Germinal center (tissue), 1 donor: ENCODE results near the gene HOXB5.
A peak's percentile ranks its signal among the peaks of the same experiment; 100 is the strongest.

Source experiments
- DNase-seq: peaks from one replicate; pipeline ENCODE4 v3.0.0; 2012; ENCODE audit warnings: mixed read lengths, low spot score

Gene HOXB5

GRCh38 chr17:48589060-48589830 lies 4.3 kb downstream of the HOXB5 start:
- DNase-seq, result no peak

- no peak for DNase-seq
Measured at GRCh38 chr17:48588528-48588927, 5.1 kb downstream of the HOXB5 start.

GRCh38 chr17:48588074-48588415 lies 5.5 kb downstream of the HOXB5 start:
- DNase-seq, result no peak

GRCh38 chr17:48587276-48588073 lies 6.1 kb downstream of the HOXB5 start:
- DNase-seq, result no peak

- DNase-seq, result peak; percentile 42
Measured at GRCh38 chr17:48586355-48587258, 7.0 kb downstream of the HOXB5 start.

- no peak for DNase-seq
Measured at GRCh38 chr17:48584223-48584741, 9.3 kb downstream of the HOXB5 start.

GRCh38 chr17:48583708-48584222 lies 9.8 kb downstream of the HOXB5 start:
- DNase-seq, result no peak

GRCh38 chr17:48582750-48583069 lies 10.9 kb downstream of the HOXB5 start:
- DNase-seq, result no peak

- no peak for DNase-seq
Measured at GRCh38 chr17:48579760-48580554, 13.6 kb downstream of the HOXB5 start.

- no peak for DNase-seq
Measured at GRCh38 chr17:48579471-48579759, 14.2 kb downstream of the HOXB5 start.

GRCh38 chr17:48578616-48579470 lies 14.7 kb downstream of the HOXB5 start:
- peak; percentile 46 for DNase-seq

- peak; percentile 87 for DNase-seq
Measured at GRCh38 chr17:48577946-48578615, 15.5 kb downstream of the HOXB5 start, which contains the start of gene HOXB4. Gene HOXB4 (minus strand): TSS chr17:48578350. CDS start chr17:48578319, 31 bp downstream.

GRCh38 chr17:48577330-48577945 lies 16.1 kb downstream of the HOXB5 start:
- DNase-seq, result peak; percentile 40

- DNase-seq, result no peak
Measured at GRCh38 chr17:48576479-48577309, 16.9 kb downstream of the HOXB5 start.

GRCh38 chr17:48575673-48576478 lies 17.7 kb downstream of the HOXB5 start:
- no peak for DNase-seq

GRCh38 chr17:48575066-48575582 lies 18.5 kb downstream of the HOXB5 start:
- no peak for DNase-seq

- DNase-seq, result no peak
Measured at GRCh38 chr17:48574505-48575065, 19.0 kb downstream of the HOXB5 start.
